HCT116 (cell line): Measurements from ENCODE around the gene TMEM44. TPM values are rescaled to one million over a fixed set of nuclear protein-coding genes. Genes with fewer than 3 reads are reported as not detected.

Source experiments
- ATAC-seq: fragments of 200-7000 bp; cut with Tn5 transposase; 2 replicates; pipeline ENCODE4 v1.9.1; 2020; ENCODE audit warnings: mild to moderate bottlenecking, moderate library complexity
- BruUV-seq: library from RNA; stranded (reverse); fragments of 400-500 nt; replicated peaks from 2 replicates; lab custom pipeline; 2021; lab: Mats Ljungman, UMichigan
- CTCF ChIA-PET: fragments of 300-600 bp; sonication (Branson Sonifier 250); formaldehyde crosslinking; loops from one replicate; lab custom pipeline; 2021; ENCODE audit warnings: antibody characterized with exemption; lab: Charles Lee
- POLR2A ChIA-PET: fragments of 300-600, 350-600 bp; sonication (Branson Sonifier 250); formaldehyde crosslinking; loops from one replicate; lab custom pipeline; 2021; ENCODE audit warnings: antibody characterized with exemption; lab: Charles Lee
- RAD21 ChIA-PET, 2 experiments: fragments of 300-600 bp; sonication (Branson Sonifier 250); formaldehyde crosslinking; loops; one replicate each; lab custom pipeline; 2023; ENCODE audit warnings: low total read pairs in 2 of 2; ENCODE audit not compliant: uncharacterized antibody in 2 of 2, unreplicated experiment in 2 of 2, low non-redundant PET in 1 of 2; lab: Charles Lee
- DNase-seq: peaks from one replicate; pipeline ENCODE4 v3.0.0-alpha.2; 2010; ENCODE audit warnings: low read depth, low spot score
- H2AFZ ChIP-seq: fragments of 200-600 bp; shearing (Covaris generic), sonication (generic); 2 replicates; pipeline ENCODE4 v1.6.1; 2017; ENCODE audit warnings: low read depth, mixed run types, mixed read lengths, antibody characterized with exemption, low read length; ENCODE audit not compliant: poor library complexity, severe bottlenecking
- H3K27ac ChIP-seq: 2 replicates; pipeline ENCODE4 v1.5.1; 2012; ENCODE audit warnings: low read depth, low read length
- H3K27me3 ChIP-seq: fragments of 200-600 bp; sonication (generic); 2 replicates; pipeline ENCODE4 v1.6.1; 2016; ENCODE audit warnings: mixed run types, low read length, mixed read lengths; ENCODE audit not compliant: insufficient read depth
- H3K36me3 ChIP-seq, 2 experiments: fragments of 200-500 bp in 1 of 2; fragments of 200-600 bp in 1 of 2; sonication (Bioruptor generic) in 1 of 2; sonication (generic) in 1 of 2; 2 replicates each; pipeline versions ENCODE4 v1.5.1 to v1.6.1; 2014 to 2016; ENCODE audit warnings: low read length in 2 of 2, inconsistent platforms in 1 of 2, mixed read lengths in 1 of 2, mixed run types in 1 of 2; ENCODE audit not compliant: insufficient read depth in 2 of 2, control insufficient read depth in 1 of 2
- H3K4me1 ChIP-seq, 2 experiments: fragments of 200-600 bp in 1 of 2; sonication (generic) in 1 of 2; 2 replicates each; pipeline versions ENCODE4 v1.5.1 to v1.6.1; 2012 to 2017; ENCODE audit warnings: low read length in 2 of 2, inconsistent platforms in 1 of 2, mild to moderate bottlenecking in 1 of 2, mixed read lengths in 1 of 2, mixed run types in 1 of 2, moderate library complexity in 1 of 2; ENCODE audit not compliant: insufficient read depth in 2 of 2, control insufficient read depth in 1 of 2
- H3K4me2 ChIP-seq: fragments of 200-600 bp; sonication (generic); 2 replicates; pipeline ENCODE4 v1.6.1; 2017; ENCODE audit warnings: mixed run types, low read length, mixed read lengths
- H3K4me3 ChIP-seq, 2 experiments: fragments of 200-600 bp in 1 of 2; sonication (generic) in 1 of 2; replicated peaks in 1 of 2; 2 replicates each; pipeline ENCODE4 v1.5.1; 2011 to 2016; ENCODE audit warnings: low read length in 2 of 2, control low read depth in 1 of 2, low read depth in 1 of 2, mild to moderate bottlenecking in 1 of 2, mixed read lengths in 1 of 2, mixed run types in 1 of 2
- H3K79me2 ChIP-seq: fragments of 200-600 bp; sonication (generic); 2 replicates; pipeline ENCODE4 v1.6.1; 2017; ENCODE audit warnings: mild to moderate bottlenecking, mixed run types, low read length, moderate library complexity, mixed read lengths; ENCODE audit not compliant: insufficient read depth
- H3K9ac ChIP-seq: fragments of 200-600 bp; sonication (generic); 2 replicates; pipeline ENCODE4 v1.6.1; 2016; ENCODE audit warnings: low read length, mixed read lengths
- H3K9me2 ChIP-seq: fragments of 200-600 bp; sonication (generic), shearing (Covaris generic); 2 replicates; pipeline ENCODE4 v1.6.1; 2017; ENCODE audit warnings: mixed run types, mild to moderate bottlenecking, moderate library complexity; ENCODE audit not compliant: insufficient read depth
- H3K9me3 ChIP-seq, 2 experiments: fragments of 200-500 bp in 1 of 2; fragments of 200-600 bp in 1 of 2; sonication (Bioruptor generic) in 1 of 2; sonication (generic) in 1 of 2; 2 replicates each; pipeline ENCODE4 v1.6.1; 2014 to 2017; ENCODE audit warnings: low read length in 2 of 2, mixed read lengths in 2 of 2, inconsistent platforms in 1 of 2, low read depth in 1 of 2, mild to moderate bottlenecking in 1 of 2, mixed run types in 1 of 2, moderate library complexity in 1 of 2; ENCODE audit not compliant: control insufficient read depth in 1 of 2, insufficient read depth in 1 of 2
- H4K20me1 ChIP-seq: fragments of 200-600 bp; sonication (generic), shearing (Covaris generic); 2 replicates; pipeline ENCODE4 v1.6.1; 2017; ENCODE audit warnings: mixed run types, mild to moderate bottlenecking, moderate library complexity; ENCODE audit not compliant: insufficient read depth
- CBX3 ChIP-seq: IDR thresholded peaks from 2 replicates; pipeline ENCODE4 v1.6.1; 2012; ENCODE audit warnings: low read depth
- CEBPB ChIP-seq: IDR thresholded peaks from 2 replicates; pipeline ENCODE4 v1.6.1; 2012; ENCODE audit warnings: low read depth
- ELF1 ChIP-seq: IDR thresholded peaks from 2 replicates; pipeline ENCODE4 v1.6.1; 2012; ENCODE audit warnings: low read depth, borderline replicate concordance
- JUND ChIP-seq: IDR thresholded peaks from 2 replicates; pipeline ENCODE4 v1.6.1; 2012
- POLR2A ChIP-seq: IDR thresholded peaks from 2 replicates; pipeline ENCODE4 v1.7.0; 2011; ENCODE audit warnings: borderline replicate concordance; ENCODE audit not compliant: insufficient read depth, insufficient read length; ENCODE audit errors: extremely low read depth
- SP1 ChIP-seq: IDR thresholded peaks from 2 replicates; pipeline ENCODE4 v1.6.1; 2012; ENCODE audit warnings: low read depth
- SRF ChIP-seq: IDR thresholded peaks from 2 replicates; pipeline ENCODE4 v1.6.1; 2012; ENCODE audit warnings: low read depth
- YY1 ChIP-seq: IDR thresholded peaks from 2 replicates; pipeline ENCODE4 v1.6.1; 2011; ENCODE audit warnings: low read length, low read depth, moderate library complexity, mild to moderate bottlenecking; ENCODE audit not compliant: insufficient replicate concordance; ENCODE audit errors: extremely low read depth
- ZFX ChIP-seq: fragments of 450-650 bp; IDR thresholded peaks from 2 replicates; pipeline ENCODE4 v1.6.1; 2017
- ZNF274 ChIP-seq: fragments of 200-500 bp; sonication (Bioruptor generic); IDR thresholded peaks from 2 replicates; pipeline ENCODE4 v1.6.1; 2014; ENCODE audit warnings: mild to moderate bottlenecking, low read depth, low read length, inconsistent platforms
- intact Hi-C: fragments of 100-400 bp; cut with micrococcal nuclease; formaldehyde crosslinking; loops from 2 replicates; pipeline ENCODE4 v1.10.0; 2022
- total RNA-seq: library from RNA; stranded (reverse); gene quantifications from one replicate; pipeline ENCODE4 v1.2.1, GENCODE V29; 2021; ENCODE audit not compliant: unreplicated experiment
- TF ChIP-seq, protein P1 (sequence below): IDR thresholded peaks from 2 replicates; pipeline ENCODE4 v1.6.1; 2012
- TF ChIP-seq, protein P2 (sequence below): IDR thresholded peaks from 2 replicates; pipeline ENCODE4 v1.6.1; 2012
- TF ChIP-seq, protein P3 (sequence below): IDR thresholded peaks from 2 replicates; pipeline ENCODE4 v1.6.1; 2011; ENCODE audit warnings: mild to moderate bottlenecking, low read length, moderate library complexity; ENCODE audit not compliant: insufficient replicate concordance; ENCODE audit errors: extremely low read depth
- TF ChIP-seq, protein P4 (sequence below), 3 experiments: fragments of 200-600 bp in 1 of 3; sonication (generic) in 1 of 3; IDR thresholded peaks in 2 of 3; conservative IDR thresholded peaks in 1 of 3; 2 replicates each; pipeline ENCODE4 v1.5.1; 2012 to 2017; ENCODE audit warnings: low read depth in 2 of 3, low read length in 2 of 3, antibody characterized with exemption in 1 of 3, borderline replicate concordance in 1 of 3, control low read depth in 1 of 3, mild to moderate bottlenecking in 1 of 3, mixed read lengths in 1 of 3, mixed run types in 1 of 3, moderate library complexity in 1 of 3; ENCODE audit not compliant: insufficient read depth in 1 of 3

The TMEM44 gene
- total RNA-seq, 1 experiment from 2014 or later = 30.3 TPM

DNA sequence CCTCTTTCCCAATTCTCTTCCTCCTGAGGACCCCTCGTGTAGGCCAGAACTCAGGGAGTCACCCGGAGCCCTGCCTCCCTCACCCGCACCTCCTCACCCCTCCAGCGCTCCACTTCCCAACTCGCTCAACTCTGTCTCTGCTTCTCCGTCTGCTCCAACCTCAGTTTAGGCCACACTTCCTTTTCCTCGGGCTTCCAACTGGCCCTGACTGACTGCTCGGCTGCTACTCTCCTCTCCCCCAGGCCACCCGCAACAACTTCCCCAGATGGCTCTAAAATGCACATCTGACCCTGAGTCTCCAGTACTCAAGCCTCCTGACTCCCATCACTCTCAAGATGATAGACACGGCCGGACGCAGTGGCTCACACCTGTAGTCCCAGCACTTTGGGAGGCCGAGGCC is 23.6 kb downstream of the TMEM44 start:
- H3K4me1 ChIP-seq = no peaks in the 10 kb centered on the region
- no peak overlapping the region for H2AFZ ChIP-seq
- RAD21 ChIA-PET = interaction anchor here in 1 of 2 experiments (0.7 kb wide), 1 partner anchor 140 kb away, joined by 6 read pairs; no protein-coding TSS in a partner anchor
- ATAC-seq (no peak), DNase-seq (no peak)
- intact Hi-C loops = no loop called here
- H3K4me2 ChIP-seq = no peak overlapping the region
- POLR2A ChIA-PET = no interaction called here
- no peaks in the 10 kb centered on the region for H3K9me3 ChIP-seq
- H3K27ac ChIP-seq = no peak overlapping the region
- no peaks in the 10 kb centered on the region; a peak in 1 of 4 replicates for H3K36me3 ChIP-seq
- H3K27me3 ChIP-seq = no peaks in the 10 kb centered on the region
- CTCF ChIA-PET = no interaction called here
- H3K4me3 ChIP-seq = no peak overlapping the region
- no peak overlapping the region for H3K9ac ChIP-seq
- H3K79me2 ChIP-seq = no peaks in the 10 kb centered on the region
- H3K9me2 ChIP-seq = no peaks in the 10 kb centered on the region
- BruUV-seq = no TSS peak
- TF ChIP-seq ZNF274 (no peak), JUND (no peak), ELF1 (no peak), SP1 (no peak), ZFX (no peak), POLR2A (no peak), CBX3 (no peak), SRF (no peak), CEBPB (no peak), YY1 (no peak)
- TF ChIP-seq, protein P1, sequence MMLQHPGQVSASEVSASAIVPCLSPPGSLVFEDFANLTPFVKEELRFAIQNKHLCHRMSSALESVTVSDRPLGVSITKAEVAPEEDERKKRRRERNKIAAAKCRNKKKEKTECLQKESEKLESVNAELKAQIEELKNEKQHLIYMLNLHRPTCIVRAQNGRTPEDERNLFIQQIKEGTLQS = no peak
- TF ChIP-seq, protein P2, sequence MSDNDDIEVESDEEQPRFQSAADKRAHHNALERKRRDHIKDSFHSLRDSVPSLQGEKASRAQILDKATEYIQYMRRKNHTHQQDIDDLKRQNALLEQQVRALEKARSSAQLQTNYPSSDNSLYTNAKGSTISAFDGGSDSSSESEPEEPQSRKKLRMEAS = no peak
- TF ChIP-seq, protein P3, sequence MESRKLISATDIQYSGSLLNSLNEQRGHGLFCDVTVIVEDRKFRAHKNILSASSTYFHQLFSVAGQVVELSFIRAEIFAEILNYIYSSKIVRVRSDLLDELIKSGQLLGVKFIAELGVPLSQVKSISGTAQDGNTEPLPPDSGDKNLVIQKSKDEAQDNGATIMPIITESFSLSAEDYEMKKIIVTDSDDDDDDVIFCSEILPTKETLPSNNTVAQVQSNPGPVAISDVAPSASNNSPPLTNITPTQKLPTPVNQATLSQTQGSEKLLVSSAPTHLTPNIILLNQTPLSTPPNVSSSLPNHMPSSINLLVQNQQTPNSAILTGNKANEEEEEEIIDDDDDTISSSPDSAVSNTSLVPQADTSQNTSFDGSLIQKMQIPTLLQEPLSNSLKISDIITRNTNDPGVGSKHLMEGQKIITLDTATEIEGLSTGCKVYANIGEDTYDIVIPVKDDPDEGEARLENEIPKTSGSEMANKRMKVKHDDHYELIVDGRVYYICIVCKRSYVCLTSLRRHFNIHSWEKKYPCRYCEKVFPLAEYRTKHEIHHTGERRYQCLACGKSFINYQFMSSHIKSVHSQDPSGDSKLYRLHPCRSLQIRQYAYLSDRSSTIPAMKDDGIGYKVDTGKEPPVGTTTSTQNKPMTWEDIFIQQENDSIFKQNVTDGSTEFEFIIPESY = no peak
- TF ChIP-seq, protein P4, sequence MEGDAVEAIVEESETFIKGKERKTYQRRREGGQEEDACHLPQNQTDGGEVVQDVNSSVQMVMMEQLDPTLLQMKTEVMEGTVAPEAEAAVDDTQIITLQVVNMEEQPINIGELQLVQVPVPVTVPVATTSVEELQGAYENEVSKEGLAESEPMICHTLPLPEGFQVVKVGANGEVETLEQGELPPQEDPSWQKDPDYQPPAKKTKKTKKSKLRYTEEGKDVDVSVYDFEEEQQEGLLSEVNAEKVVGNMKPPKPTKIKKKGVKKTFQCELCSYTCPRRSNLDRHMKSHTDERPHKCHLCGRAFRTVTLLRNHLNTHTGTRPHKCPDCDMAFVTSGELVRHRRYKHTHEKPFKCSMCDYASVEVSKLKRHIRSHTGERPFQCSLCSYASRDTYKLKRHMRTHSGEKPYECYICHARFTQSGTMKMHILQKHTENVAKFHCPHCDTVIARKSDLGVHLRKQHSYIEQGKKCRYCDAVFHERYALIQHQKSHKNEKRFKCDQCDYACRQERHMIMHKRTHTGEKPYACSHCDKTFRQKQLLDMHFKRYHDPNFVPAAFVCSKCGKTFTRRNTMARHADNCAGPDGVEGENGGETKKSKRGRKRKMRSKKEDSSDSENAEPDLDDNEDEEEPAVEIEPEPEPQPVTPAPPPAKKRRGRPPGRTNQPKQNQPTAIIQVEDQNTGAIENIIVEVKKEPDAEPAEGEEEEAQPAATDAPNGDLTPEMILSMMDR (IDR thresholded peaks at IDR 0.05 in 2 of 3, conservative IDR thresholded peaks at IDR 0.05 in 1 of 3; ENCODE audit: borderline replicate concordance in 1 of 3, insufficient read depth in 1 of 3, low read depth in 2 of 3, low read length in 2 of 3) = no peak
- H4K20me1 ChIP-seq = no peaks in the 10 kb centered on the region
